Measurements from ENCODE around the gene SPAG9. TPM values are rescaled to one million over a fixed set of nuclear protein-coding genes. Genes with fewer than 3 reads are reported as not detected.
A peak's percentile ranks its signal among the peaks of the same experiment; 100 is the strongest.

Gene SPAG9
- total RNA-seq, 1 experiment from 2014 or later: 90.5 TPM

- peaks cover 13% of the 10 kb centered on the region for H3K4me1 ChIP-seq (ENCODE audit: insufficient read depth, low read length)
- intact Hi-C loops (cut with micrococcal nuclease): no loop called here
- POLR2A ChIA-PET (ENCODE audit: unreplicated experiment): no interaction called here
These were observed 193.4 kb downstream of the SPAG9 start for GRCh38 chr17:50927287-50927686.

GRCh38 chr17:50926523-50926922 is 194.1 kb downstream of the SPAG9 start:
- H3K36me3 ChIP-seq (ENCODE audit: low read depth, low read length): no peaks in the 10 kb centered on the region
- CTCF ChIA-PET: no interaction called here
- no peaks in the 10 kb centered on the region for H3K27me3 ChIP-seq (ENCODE audit: low read length)
- peaks cover 8% of the 10 kb centered on the region for H3K4me1 ChIP-seq (ENCODE audit: insufficient read depth, low read length)
- intact Hi-C loops (cut with micrococcal nuclease): no loop called here
- DNase-seq (no peak), ATAC-seq (no peak)
- H4K20me1 ChIP-seq (ENCODE audit: low read length): no peaks in the 10 kb centered on the region
- H3K4me2 ChIP-seq (ENCODE audit: low read length): no peak overlapping the region
- POLR2A ChIA-PET (ENCODE audit: unreplicated experiment): no interaction called here
- no peaks in the 10 kb centered on the region for H3F3A ChIP-seq (ENCODE audit: low read length, unreplicated experiment)
- H3K79me2 ChIP-seq (ENCODE audit: low read length): no peaks in the 10 kb centered on the region
- H3K9me2 ChIP-seq (replicated peaks; ENCODE audit: low read length): no peaks in the 10 kb centered on the region
- no peak overlapping the region for H3K4me3 ChIP-seq (ENCODE audit: low read length)
- H3K27ac ChIP-seq (ENCODE audit: low read length): no peak overlapping the region
- TF ChIP-seq EZH2 (IDR thresholded peaks at IDR 0.05; ENCODE audit: low read length, unreplicated experiment): no peak
- TF ChIP-seq CTCF (conservative IDR thresholded peaks at IDR 0.05; ENCODE audit: low read depth, low read length): no peak
- TF ChIP-seq EZH2phosphoT487 (IDR thresholded peaks at IDR 0.05; ENCODE audit: borderline replicate concordance, low read length): no peak
- no peaks in the 10 kb centered on the region for H3K9me3 ChIP-seq (ENCODE audit: low read length)
- H3K9ac ChIP-seq (ENCODE audit: low read length): no peak overlapping the region
- BruUV-seq (replicated peaks): no TSS peak
- no peak overlapping the region for H2AFZ ChIP-seq (ENCODE audit: low read length)

More at GRCh38 chr17:50927287-50927686, 193.4 kb downstream of the SPAG9 start:
- Histone ChIP-seq H3K27me3 (ENCODE audit: low read length) (no peaks in the 10 kb centered on the region), H3K4me2 (ENCODE audit: low read length) (no peak overlapping the region), H3K27ac (ENCODE audit: low read length) (no peak overlapping the region), H3K9me3 (ENCODE audit: low read length) (no peaks in the 10 kb centered on the region), H3K79me2 (ENCODE audit: low read length) (no peaks in the 10 kb centered on the region), H4K20me1 (ENCODE audit: low read length) (no peaks in the 10 kb centered on the region), H3K4me3 (ENCODE audit: low read length) (no peak overlapping the region), H3K36me3 (ENCODE audit: low read depth, low read length) (no peaks in the 10 kb centered on the region), H2AFZ (ENCODE audit: low read length) (no peak overlapping the region), H3K9ac (ENCODE audit: low read length) (no peak overlapping the region), H3K9me2 (replicated peaks; ENCODE audit: low read length) (no peaks in the 10 kb centered on the region), H3F3A (ENCODE audit: low read length, unreplicated experiment) (no peaks in the 10 kb centered on the region)
- no TSS peak for BruUV-seq (replicated peaks)
- TF ChIP-seq CTCF (conservative IDR thresholded peaks at IDR 0.05; ENCODE audit: low read depth, low read length) (no peak), EZH2 (IDR thresholded peaks at IDR 0.05; ENCODE audit: low read length, unreplicated experiment) (no peak), EZH2phosphoT487 (IDR thresholded peaks at IDR 0.05; ENCODE audit: borderline replicate concordance, low read length) (no peak)
- CTCF ChIA-PET: no interaction called here
- DNase-seq: no peak
- no peak for ATAC-seq

GRCh38 chr17:50925296-50925891 is 195.3 kb downstream of the SPAG9 start:
- H3K9me2 ChIP-seq (replicated peaks; ENCODE audit: low read length): no peaks in the 10 kb centered on the region
- no peak overlapping the region for H3K27ac ChIP-seq (ENCODE audit: low read length)
- TF ChIP-seq EZH2phosphoT487 (IDR thresholded peaks at IDR 0.05; ENCODE audit: borderline replicate concordance, low read length): no peak
- TF ChIP-seq EZH2 (IDR thresholded peaks at IDR 0.05; ENCODE audit: low read length, unreplicated experiment): no peak
- TF ChIP-seq CTCF (conservative IDR thresholded peaks at IDR 0.05; ENCODE audit: low read depth, low read length): no peak
- H3K27me3 ChIP-seq (ENCODE audit: low read length): no peaks in the 10 kb centered on the region
- no peaks in the 10 kb centered on the region for H3K4me1 ChIP-seq (ENCODE audit: insufficient read depth, low read length)
- H2AFZ ChIP-seq (ENCODE audit: low read length): no peak overlapping the region
- no peak for DNase-seq
- POLR2A ChIA-PET (ENCODE audit: unreplicated experiment): no interaction called here
- peak; percentile 21; the same call in 1 of the 2 replicates for ATAC-seq
- no peak overlapping the region for H3K4me3 ChIP-seq (ENCODE audit: low read length)
- no peak overlapping the region for H3K4me2 ChIP-seq (ENCODE audit: low read length)
- H3K79me2 ChIP-seq (ENCODE audit: low read length): no peaks in the 10 kb centered on the region
- H3F3A ChIP-seq (ENCODE audit: low read length, unreplicated experiment): no peaks in the 10 kb centered on the region
- intact Hi-C loops (cut with micrococcal nuclease): no loop called here
- H4K20me1 ChIP-seq (ENCODE audit: low read length): no peaks in the 10 kb centered on the region
- CTCF ChIA-PET: no interaction called here
- H3K36me3 ChIP-seq (ENCODE audit: low read depth, low read length): no peaks in the 10 kb centered on the region
- no TSS peak for BruUV-seq (replicated peaks)
- no peaks in the 10 kb centered on the region for H3K9me3 ChIP-seq (ENCODE audit: low read length)
- H3K9ac ChIP-seq (ENCODE audit: low read length): no peak overlapping the region
